Measurements from ENCODE around the gene SGSH.

DNA sequence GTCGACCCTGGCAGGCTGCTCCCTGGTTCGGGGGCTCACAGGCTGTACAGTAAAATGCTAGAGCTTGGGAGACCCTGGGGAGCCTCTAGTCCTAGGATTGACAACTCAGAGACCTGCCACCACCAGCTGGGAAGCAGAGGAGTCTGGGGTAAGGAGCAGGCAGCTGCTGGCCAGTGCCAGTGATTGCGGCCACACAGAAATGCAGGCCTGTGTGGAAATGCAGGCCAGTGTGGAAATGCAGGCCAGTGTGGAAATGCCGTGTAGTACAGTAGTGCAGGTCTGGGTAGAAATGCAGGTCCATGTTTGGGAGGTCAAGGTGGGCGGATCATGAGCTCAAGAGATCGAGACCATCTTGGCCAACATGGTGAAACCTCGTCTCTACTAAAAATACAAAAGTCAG, 23.5 kb downstream of the SGSH start:
- TF ChIP-seq POLR2A (IDR thresholded peaks at IDR 0.05) (no peak), EP300 (IDR thresholded peaks at IDR 0.05) (no peak)
- TF ChIP-seq, protein P1, sequence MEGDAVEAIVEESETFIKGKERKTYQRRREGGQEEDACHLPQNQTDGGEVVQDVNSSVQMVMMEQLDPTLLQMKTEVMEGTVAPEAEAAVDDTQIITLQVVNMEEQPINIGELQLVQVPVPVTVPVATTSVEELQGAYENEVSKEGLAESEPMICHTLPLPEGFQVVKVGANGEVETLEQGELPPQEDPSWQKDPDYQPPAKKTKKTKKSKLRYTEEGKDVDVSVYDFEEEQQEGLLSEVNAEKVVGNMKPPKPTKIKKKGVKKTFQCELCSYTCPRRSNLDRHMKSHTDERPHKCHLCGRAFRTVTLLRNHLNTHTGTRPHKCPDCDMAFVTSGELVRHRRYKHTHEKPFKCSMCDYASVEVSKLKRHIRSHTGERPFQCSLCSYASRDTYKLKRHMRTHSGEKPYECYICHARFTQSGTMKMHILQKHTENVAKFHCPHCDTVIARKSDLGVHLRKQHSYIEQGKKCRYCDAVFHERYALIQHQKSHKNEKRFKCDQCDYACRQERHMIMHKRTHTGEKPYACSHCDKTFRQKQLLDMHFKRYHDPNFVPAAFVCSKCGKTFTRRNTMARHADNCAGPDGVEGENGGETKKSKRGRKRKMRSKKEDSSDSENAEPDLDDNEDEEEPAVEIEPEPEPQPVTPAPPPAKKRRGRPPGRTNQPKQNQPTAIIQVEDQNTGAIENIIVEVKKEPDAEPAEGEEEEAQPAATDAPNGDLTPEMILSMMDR (IDR thresholded peaks at IDR 0.05): no peak

All from tibial nerve (tissue), 4 donors.